GM23338 (cell line): ENCODE data around the gene CDK16. TPM values are rescaled to one million over a fixed set of nuclear protein-coding genes. Genes with fewer than 3 reads are reported as not detected.
A peak's percentile ranks its signal among the peaks of the same experiment; 100 is the strongest.

ENCODE experiments used
- ATAC-seq: fragments of 200-7000 bp; cut with Tn5 transposase; 3 replicates; pipeline ENCODE4 v1.9.1; 2020
- DNase-seq: peaks from one replicate; pipeline ENCODE4 v3.0.0-alpha.2; 2015; ENCODE audit warnings: low spot score
- H2AFZ ChIP-seq: fragments of 200-600 bp; sonication (generic); 2 replicates; pipeline ENCODE4 v1.8.0; 2016; ENCODE audit warnings: antibody characterized with exemption, mild to moderate bottlenecking, moderate library complexity
- H3F3A ChIP-seq: fragments of 200-600 bp; sonication (generic); replicated peaks from 2 replicates; pipeline ENCODE4 v1.8.0; 2017; ENCODE audit warnings: antibody characterized with exemption, mixed run types, low read depth
- H3K27ac ChIP-seq: fragments of 200-600 bp; sonication (generic); 2 replicates; pipeline ENCODE4 v1.6.1; 2016; ENCODE audit warnings: low read depth
- H3K27me3 ChIP-seq: fragments of 200-600 bp; sonication (generic); 2 replicates; pipeline ENCODE4 v1.8.0; 2016; ENCODE audit warnings: mild to moderate bottlenecking, mixed run types, moderate library complexity; ENCODE audit not compliant: insufficient read depth
- H3K36me3 ChIP-seq: fragments of 200-600 bp; sonication (generic); 2 replicates; pipeline ENCODE4 v1.8.0; 2016; ENCODE audit warnings: mild to moderate bottlenecking; ENCODE audit not compliant: insufficient read depth
- H3K4me1 ChIP-seq: fragments of 200-600 bp; sonication (generic); 2 replicates; pipeline ENCODE4 v1.8.0; 2016; ENCODE audit warnings: mild to moderate bottlenecking, moderate library complexity; ENCODE audit not compliant: insufficient read depth
- H3K4me2 ChIP-seq: fragments of 200-600 bp; sonication (generic); 2 replicates; pipeline ENCODE4 v1.7.1; 2017; ENCODE audit warnings: mixed run types
- H3K4me3 ChIP-seq: fragments of 200-600 bp; sonication (generic); 2 replicates; pipeline ENCODE4 v1.6.1; 2016; ENCODE audit warnings: mixed run types
- H3K79me2 ChIP-seq: fragments of 200-600 bp; sonication (generic); replicated peaks from 2 replicates; pipeline ENCODE4 v1.8.0; 2017; ENCODE audit warnings: mild to moderate bottlenecking; ENCODE audit not compliant: insufficient read depth
- H3K9me2 ChIP-seq: fragments of 200-600 bp; sonication (generic); 2 replicates; pipeline ENCODE4 v1.8.0; 2017; ENCODE audit not compliant: insufficient read depth
- H4K20me1 ChIP-seq: fragments of 200-600 bp; sonication (generic); replicated peaks from 2 replicates; pipeline ENCODE4 v1.8.0; 2017; ENCODE audit warnings: mild to moderate bottlenecking; ENCODE audit not compliant: insufficient read depth
- H3K27ac Mint-ChIP-seq: 2 replicates; pipeline ENCODE4 v1.8.0; 2020; ENCODE audit warnings: inconsistent platforms, mild to moderate bottlenecking, moderate library complexity, mixed read lengths
- H3K27me3 Mint-ChIP-seq: 3 replicates; pipeline ENCODE4 v1.8.0; 2022; ENCODE audit warnings: low read depth, mild to moderate bottlenecking, moderate library complexity, mixed read lengths, inconsistent platforms; ENCODE audit not compliant: insufficient read depth, poor library complexity
- H3K36me3 Mint-ChIP-seq: 3 replicates; pipeline ENCODE4 v1.8.0; 2021; ENCODE audit warnings: low read depth, mild to moderate bottlenecking, inconsistent platforms, moderate library complexity, mixed read lengths
- H3K4me1 Mint-ChIP-seq: 3 replicates; pipeline ENCODE4 v1.8.0; 2020; ENCODE audit warnings: mild to moderate bottlenecking, inconsistent platforms, mixed read lengths
- H3K4me3 Mint-ChIP-seq: 3 replicates; pipeline ENCODE4 v1.8.0; 2021; ENCODE audit warnings: moderate library complexity, mild to moderate bottlenecking, inconsistent platforms, mixed read lengths
- H3K9me3 Mint-ChIP-seq: 3 replicates; pipeline ENCODE4 v1.8.0; 2020; ENCODE audit warnings: moderate library complexity, mild to moderate bottlenecking, inconsistent platforms, mixed read lengths
- CREB1 ChIP-seq: fragments of 250-450 bp; sonication (Bioruptor Pico); IDR thresholded peaks from 2 replicates; pipeline ENCODE4 v1.5.0; 2020; ENCODE audit warnings: low read depth, mild to moderate bottlenecking, moderate library complexity
- EZH2 ChIP-seq: fragments of 200-600 bp; sonication (generic); IDR thresholded peaks from one replicate; pipeline ENCODE4 v1.8.0; 2017; ENCODE audit warnings: antibody characterized with exemption, mild to moderate bottlenecking, low read depth; ENCODE audit not compliant: unreplicated experiment
- JUNB ChIP-seq: IDR thresholded peaks from one replicate; pipeline ENCODE4 v1.6.1; 2016; ENCODE audit warnings: antibody characterized with exemption; ENCODE audit not compliant: unreplicated experiment
- NANOG ChIP-seq: IDR thresholded peaks from 2 replicates; pipeline ENCODE4 v1.6.1; 2016; ENCODE audit warnings: antibody characterized with exemption, borderline replicate concordance
- POLR2AphosphoS5 ChIP-seq: IDR thresholded peaks from 2 replicates; pipeline ENCODE4 v1.6.1; 2016; ENCODE audit warnings: antibody characterized with exemption, low read depth
- STAT1 ChIP-seq: IDR thresholded peaks from one replicate; pipeline ENCODE4 v1.6.1; 2016; ENCODE audit warnings: antibody characterized with exemption; ENCODE audit not compliant: unreplicated experiment
- long read RNA-seq: library from polyadenylated mRNA; unstranded; transcript quantifications from one replicate; pipeline ENCODE4 v2.0.0, GENCODE V29; 2020; ENCODE audit not compliant: unreplicated experiment
- polyA plus RNA-seq: library from polyadenylated mRNA; unstranded; fragments of >200 nt; fragmentation: Nextera tagmentation; extraction: Ambion mirVana; gene quantifications from 2 replicates; pipeline ENCODE4 v1.2.1, GENCODE V29; 2016
- total RNA-seq: library from RNA; depleted of rRNA; stranded (reverse); fragments of >200 nt; shearing (Covaris generic); gene quantifications from 2 replicates; pipeline ENCODE4 v1.2.3, GENCODE V29; 2014; rRNA removed
- TF ChIP-seq, protein P1 (sequence below): IDR thresholded peaks from one replicate; pipeline ENCODE4 v1.6.1; 2018; ENCODE audit warnings: antibody characterized with exemption; ENCODE audit not compliant: unreplicated experiment
- TF ChIP-seq, protein P2 (sequence below): IDR thresholded peaks from 2 replicates; pipeline ENCODE4 v1.6.1; 2016; ENCODE audit warnings: antibody characterized with exemption

CDK16 gene
- total RNA-seq (111 and 158 TPM in 2 replicates), polyA plus RNA-seq (55.9 and 58.9 TPM in 2 replicates)
- long read RNA-seq, transcript CDK16-202 (16 exons, 3,144 nt) = major isoform, 20 of 36 reads
- long read RNA-seq, transcript CDK16-204 (16 exons, 3,158 nt) = minor isoform, 5 of 36 reads
- long read RNA-seq, partial matches to known transcripts = 5 of 36 reads
- long read RNA-seq, other reads (novel, unspliced or antisense) = 6 of 36 reads

DNA sequence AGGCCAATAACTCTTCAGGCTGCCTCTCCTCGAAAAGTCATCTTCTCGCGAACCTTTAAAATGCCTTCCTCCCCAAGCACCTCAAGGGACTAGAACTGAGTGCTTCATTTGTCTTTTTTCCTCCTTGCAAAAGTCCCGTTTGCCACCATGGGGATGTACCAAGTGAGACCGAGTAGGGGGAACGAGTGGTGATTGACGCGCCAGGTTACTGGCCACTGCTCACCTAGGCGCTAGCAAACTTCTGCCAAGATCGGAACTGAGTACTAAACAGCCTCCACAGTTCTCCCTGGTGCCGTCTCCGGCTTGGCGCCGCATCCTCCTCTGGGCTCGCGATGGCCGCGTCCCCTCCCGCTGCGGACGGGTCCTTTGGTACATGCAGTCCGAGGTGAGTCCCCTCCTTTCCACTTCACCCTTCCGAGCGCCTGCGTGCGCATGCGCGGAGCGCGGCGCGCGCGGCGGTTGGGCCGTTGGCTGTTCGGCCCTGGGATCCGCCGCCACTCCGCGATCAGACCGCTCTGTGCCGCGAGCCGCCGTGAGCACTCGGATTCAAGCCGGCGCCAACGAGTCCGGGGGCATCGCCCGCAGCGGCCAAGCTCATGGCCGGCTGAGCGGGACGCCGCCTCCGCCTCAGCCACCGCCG lies at the start of gene CDK16:
TSS of gene CDK16 (plus strand) at position 402 of the 640 bp plus-strand sequence. CDS start 4,877 bp downstream, outside the sequence.
- DNase-seq (peak; percentile 53), ATAC-seq (peak; percentile 50)
- no peaks in the 10 kb centered on the region for H3K4me1 ChIP-seq
- H3K27me3 ChIP-seq = no peaks in the 10 kb centered on the region
- H3K36me3 Mint-ChIP-seq = peaks cover 49% of the 10 kb centered on the region
- no peaks in the 10 kb centered on the region for H4K20me1 ChIP-seq
- H3K4me2 ChIP-seq = peak within 1 kb of the TSS; percentile 79
- H3K4me3 Mint-ChIP-seq = peak within 1 kb of the TSS; percentile 92
- H3K27ac ChIP-seq = peak within 1 kb of the TSS; percentile 91
- H2AFZ ChIP-seq = no peak within 1 kb of the TSS
- H3K36me3 ChIP-seq = 0 out of 2 replicates have a peak, but pooled peaks cover 2% of the 10 kb centered on the region
- TF ChIP-seq POLR2AphosphoS5 (peak; percentile 33; the same call in 1 of the 2 replicates), CREB1 (CRISPR knock-in tag) (no peak)
- H3K4me1 Mint-ChIP-seq = peaks cover 31% of the 10 kb centered on the region
- H3F3A ChIP-seq = peaks cover 7% of the 10 kb centered on the region; the same call in 1 of the 2 replicates
- peak within 1 kb of the TSS; percentile 99 for H3K27ac Mint-ChIP-seq
- H3K9me2 ChIP-seq = no peaks in the 10 kb centered on the region
- H3K4me3 ChIP-seq = peak within 1 kb of the TSS; percentile 69
- H3K27me3 Mint-ChIP-seq = peaks cover 20% of the 10 kb centered on the region
- no peaks in the 10 kb centered on the region for H3K9me3 Mint-ChIP-seq
- H3K79me2 ChIP-seq = peaks cover 37% of the 10 kb centered on the region

DNA sequence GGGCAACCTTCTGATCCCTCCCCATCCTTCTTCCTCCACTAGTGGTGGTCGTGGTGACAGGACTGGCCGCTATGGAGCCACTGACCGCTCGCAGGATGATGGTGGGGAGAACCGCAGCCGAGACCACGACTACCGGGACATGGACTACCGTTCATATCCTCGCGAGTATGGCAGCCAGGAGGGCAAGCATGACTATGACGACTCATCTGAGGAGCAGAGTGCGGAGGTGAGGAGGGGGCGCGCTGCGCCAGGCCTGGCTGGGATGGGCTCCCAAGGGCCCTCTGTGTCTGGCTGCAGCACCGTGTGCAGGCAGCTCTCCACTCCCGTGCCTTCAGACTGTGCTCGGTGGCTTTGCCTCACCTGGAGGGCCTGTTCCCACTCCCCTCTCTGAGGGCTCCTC lies 49.2 kb upstream of the CDK16 start:
- TF ChIP-seq POLR2AphosphoS5 (no peak), STAT1 (no peak), NANOG (no peak), JUNB (no peak), EZH2 (no peak)
- TF ChIP-seq, protein P1, sequence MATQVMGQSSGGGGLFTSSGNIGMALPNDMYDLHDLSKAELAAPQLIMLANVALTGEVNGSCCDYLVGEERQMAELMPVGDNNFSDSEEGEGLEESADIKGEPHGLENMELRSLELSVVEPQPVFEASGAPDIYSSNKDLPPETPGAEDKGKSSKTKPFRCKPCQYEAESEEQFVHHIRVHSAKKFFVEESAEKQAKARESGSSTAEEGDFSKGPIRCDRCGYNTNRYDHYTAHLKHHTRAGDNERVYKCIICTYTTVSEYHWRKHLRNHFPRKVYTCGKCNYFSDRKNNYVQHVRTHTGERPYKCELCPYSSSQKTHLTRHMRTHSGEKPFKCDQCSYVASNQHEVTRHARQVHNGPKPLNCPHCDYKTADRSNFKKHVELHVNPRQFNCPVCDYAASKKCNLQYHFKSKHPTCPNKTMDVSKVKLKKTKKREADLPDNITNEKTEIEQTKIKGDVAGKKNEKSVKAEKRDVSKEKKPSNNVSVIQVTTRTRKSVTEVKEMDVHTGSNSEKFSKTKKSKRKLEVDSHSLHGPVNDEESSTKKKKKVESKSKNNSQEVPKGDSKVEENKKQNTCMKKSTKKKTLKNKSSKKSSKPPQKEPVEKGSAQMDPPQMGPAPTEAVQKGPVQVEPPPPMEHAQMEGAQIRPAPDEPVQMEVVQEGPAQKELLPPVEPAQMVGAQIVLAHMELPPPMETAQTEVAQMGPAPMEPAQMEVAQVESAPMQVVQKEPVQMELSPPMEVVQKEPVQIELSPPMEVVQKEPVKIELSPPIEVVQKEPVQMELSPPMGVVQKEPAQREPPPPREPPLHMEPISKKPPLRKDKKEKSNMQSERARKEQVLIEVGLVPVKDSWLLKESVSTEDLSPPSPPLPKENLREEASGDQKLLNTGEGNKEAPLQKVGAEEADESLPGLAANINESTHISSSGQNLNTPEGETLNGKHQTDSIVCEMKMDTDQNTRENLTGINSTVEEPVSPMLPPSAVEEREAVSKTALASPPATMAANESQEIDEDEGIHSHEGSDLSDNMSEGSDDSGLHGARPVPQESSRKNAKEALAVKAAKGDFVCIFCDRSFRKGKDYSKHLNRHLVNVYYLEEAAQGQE = no peak
- TF ChIP-seq, protein P2, sequence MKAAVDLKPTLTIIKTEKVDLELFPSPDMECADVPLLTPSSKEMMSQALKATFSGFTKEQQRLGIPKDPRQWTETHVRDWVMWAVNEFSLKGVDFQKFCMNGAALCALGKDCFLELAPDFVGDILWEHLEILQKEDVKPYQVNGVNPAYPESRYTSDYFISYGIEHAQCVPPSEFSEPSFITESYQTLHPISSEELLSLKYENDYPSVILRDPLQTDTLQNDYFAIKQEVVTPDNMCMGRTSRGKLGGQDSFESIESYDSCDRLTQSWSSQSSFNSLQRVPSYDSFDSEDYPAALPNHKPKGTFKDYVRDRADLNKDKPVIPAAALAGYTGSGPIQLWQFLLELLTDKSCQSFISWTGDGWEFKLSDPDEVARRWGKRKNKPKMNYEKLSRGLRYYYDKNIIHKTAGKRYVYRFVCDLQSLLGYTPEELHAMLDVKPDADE = no peak
- Mint-ChIP-seq H3K4me1 (no peaks in the 10 kb centered on the region; the same call in 2 of the 3 replicates), H3K4me3 (no peak overlapping the region), H3K27me3 (peaks cover 3% of the 10 kb centered on the region), H3K27ac (no peak overlapping the region), H3K9me3 (no peaks in the 10 kb centered on the region; the same call in 2 of the 3 replicates), H3K36me3 (peaks cover 31% of the 10 kb centered on the region)
- Histone ChIP-seq H3K79me2 (peaks cover 18% of the 10 kb centered on the region; the same call in 1 of the 2 replicates), H3K9me2 (no peaks in the 10 kb centered on the region), H3K27ac (no peak overlapping the region), H4K20me1 (no peaks in the 10 kb centered on the region), H3K4me1 (no peaks in the 10 kb centered on the region), H3K36me3 (no peaks in the 10 kb centered on the region), H3K4me3 (no peak overlapping the region), H3F3A (no peaks in the 10 kb centered on the region), H3K27me3 (no peaks in the 10 kb centered on the region), H3K4me2 (no peak overlapping the region), H2AFZ (no peak overlapping the region)
- no peak for DNase-seq
- no peak for ATAC-seq
